Measurements from ENCODE around the gene CAMSAP2. TPM values are rescaled to one million over a fixed set of nuclear protein-coding genes. Genes with fewer than 3 reads are reported as not detected.
A peak's percentile ranks its signal among the peaks of the same experiment; 100 is the strongest.

The CAMSAP2 gene
- total RNA-seq, 4 donors from 2014 or later, result 8.2 to 12.5 (median 9.1) TPM

DNA sequence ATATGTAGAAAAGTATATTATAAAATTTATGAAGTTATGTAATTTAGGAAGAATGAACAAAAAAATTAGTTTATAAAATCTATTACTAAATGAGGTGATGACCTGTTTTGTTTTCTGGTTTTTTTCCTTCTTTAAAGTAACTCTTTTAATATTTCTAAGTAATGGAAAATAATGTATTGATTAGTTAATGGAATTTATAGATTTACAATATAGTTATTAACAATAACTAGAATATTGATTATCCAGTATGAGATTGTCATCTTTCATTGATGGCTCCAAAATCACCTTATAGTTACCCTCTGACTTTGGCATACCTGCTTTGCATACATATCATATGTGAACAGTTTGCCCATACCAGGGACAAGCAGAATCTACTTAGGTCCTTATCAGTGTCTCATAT is 23.4 kb downstream of the CAMSAP2 start:
- Histone ChIP-seq H3K9me3 (no peaks in the 10 kb centered on the region), H3K27me3 (no peaks in the 10 kb centered on the region), H3K4me3 (no peak overlapping the region), H3K4me1 (no peaks in the 10 kb centered on the region), H3K27ac (no peak overlapping the region), H3K36me3 (no peaks in the 10 kb centered on the region)
- DNase-seq, result no peak
- in situ Hi-C loops (cut with MboI; ENCODE audit: low pct_ligation_motif_present in 1 of 4, low pct_unique_long_range_greater_than_20kb in 1 of 4, low sequenced_read_pairs in 3 of 4), result no loop called here
- intact Hi-C loops (cut with DNase I; ENCODE audit: low total_unique reads), result no loop called here
- no peak for TF ChIP-seq POLR2A (IDR thresholded peaks at IDR 0.05)
- no peak for TF ChIP-seq EP300 (IDR thresholded peaks at IDR 0.05; ENCODE audit: low read depth)
- no peak for TF ChIP-seq POLR2AphosphoS5 (IDR thresholded peaks at IDR 0.05)
- TF ChIP-seq, protein P1, sequence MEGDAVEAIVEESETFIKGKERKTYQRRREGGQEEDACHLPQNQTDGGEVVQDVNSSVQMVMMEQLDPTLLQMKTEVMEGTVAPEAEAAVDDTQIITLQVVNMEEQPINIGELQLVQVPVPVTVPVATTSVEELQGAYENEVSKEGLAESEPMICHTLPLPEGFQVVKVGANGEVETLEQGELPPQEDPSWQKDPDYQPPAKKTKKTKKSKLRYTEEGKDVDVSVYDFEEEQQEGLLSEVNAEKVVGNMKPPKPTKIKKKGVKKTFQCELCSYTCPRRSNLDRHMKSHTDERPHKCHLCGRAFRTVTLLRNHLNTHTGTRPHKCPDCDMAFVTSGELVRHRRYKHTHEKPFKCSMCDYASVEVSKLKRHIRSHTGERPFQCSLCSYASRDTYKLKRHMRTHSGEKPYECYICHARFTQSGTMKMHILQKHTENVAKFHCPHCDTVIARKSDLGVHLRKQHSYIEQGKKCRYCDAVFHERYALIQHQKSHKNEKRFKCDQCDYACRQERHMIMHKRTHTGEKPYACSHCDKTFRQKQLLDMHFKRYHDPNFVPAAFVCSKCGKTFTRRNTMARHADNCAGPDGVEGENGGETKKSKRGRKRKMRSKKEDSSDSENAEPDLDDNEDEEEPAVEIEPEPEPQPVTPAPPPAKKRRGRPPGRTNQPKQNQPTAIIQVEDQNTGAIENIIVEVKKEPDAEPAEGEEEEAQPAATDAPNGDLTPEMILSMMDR (IDR thresholded peaks at IDR 0.05), result no peak

DNA sequence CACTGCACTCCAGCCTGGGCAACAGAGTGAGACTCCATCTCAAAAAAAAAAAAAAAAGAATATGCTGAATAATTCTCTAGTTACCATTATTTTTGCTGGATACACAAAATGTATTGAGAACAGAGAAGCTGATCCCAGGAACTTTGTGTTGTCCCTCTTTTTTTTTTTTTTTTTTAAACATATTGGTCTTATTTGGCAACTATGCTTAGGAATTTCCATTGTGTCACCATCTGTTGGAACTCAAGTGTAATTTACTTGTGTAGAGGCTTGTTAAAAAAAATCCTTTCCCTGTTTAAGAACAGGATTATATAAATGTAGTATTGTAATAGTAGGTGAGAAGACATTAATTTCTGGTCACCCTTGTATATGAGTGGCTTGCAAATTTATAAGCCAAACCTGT is 28.6 kb downstream of the CAMSAP2 start:
- TF ChIP-seq POLR2AphosphoS5 (IDR thresholded peaks at IDR 0.05) (no peak), EP300 (IDR thresholded peaks at IDR 0.05; ENCODE audit: low read depth) (no peak), POLR2A (IDR thresholded peaks at IDR 0.05) (no peak)
- TF ChIP-seq, protein P1 (IDR thresholded peaks at IDR 0.05), result no peak
- no peak overlapping the region for H3K27ac ChIP-seq
- H3K4me3 ChIP-seq, result no peak overlapping the region
- no peak for DNase-seq
- H3K4me1 ChIP-seq, result no peaks in the 10 kb centered on the region
- intact Hi-C loops (cut with DNase I; ENCODE audit: low total_unique reads) (no loop called here), in situ Hi-C loops (cut with MboI; ENCODE audit: low pct_ligation_motif_present in 1 of 4, low pct_unique_long_range_greater_than_20kb in 1 of 4, low sequenced_read_pairs in 3 of 4) (no loop called here)
- H3K27me3 ChIP-seq, result no peaks in the 10 kb centered on the region
- no peaks in the 10 kb centered on the region for H3K36me3 ChIP-seq
- H3K9me3 ChIP-seq, result no peaks in the 10 kb centered on the region

DNA sequence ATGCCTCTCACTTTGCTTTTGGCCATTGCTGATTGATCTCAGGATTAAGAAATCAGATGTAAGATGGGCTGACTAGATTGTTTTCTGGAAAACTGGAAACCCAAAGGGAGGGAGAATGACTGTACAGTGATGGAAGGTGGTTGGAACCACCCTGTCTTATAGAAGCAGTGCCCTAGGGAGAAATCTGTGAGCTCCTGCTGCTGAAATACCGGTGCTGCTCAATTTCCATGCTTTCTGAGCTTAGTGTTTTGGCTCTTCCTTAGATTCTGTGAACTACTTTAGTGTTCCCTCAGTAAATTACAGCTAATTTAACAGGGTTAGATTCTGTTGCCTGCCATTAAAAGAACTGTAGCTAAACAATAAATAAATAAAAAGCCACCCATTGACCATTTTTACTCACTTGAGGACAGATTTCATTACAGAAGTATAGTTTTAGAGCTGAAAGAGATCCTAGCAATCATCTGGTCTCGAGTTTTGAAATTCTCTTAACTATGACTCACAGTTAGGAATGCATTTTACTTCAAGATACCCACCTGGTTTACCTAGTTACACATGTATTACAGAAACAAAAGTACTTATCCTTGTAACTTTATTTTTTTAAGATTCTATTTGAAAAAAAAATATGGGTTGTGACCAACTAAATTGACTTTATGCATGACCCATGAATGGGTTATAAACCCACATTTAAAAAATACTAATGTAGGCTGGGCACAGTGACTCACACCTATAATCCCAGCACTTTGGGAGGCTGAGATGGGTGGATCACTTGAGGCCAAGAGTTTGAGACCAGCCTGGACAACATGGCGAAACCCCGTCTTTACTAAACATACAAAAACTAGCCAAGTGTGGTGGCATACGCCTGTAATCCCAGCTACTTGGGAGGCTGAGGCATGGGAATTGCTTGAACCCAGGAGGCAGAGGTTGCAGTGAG is 33.2 kb downstream of the CAMSAP2 start:
- H3K36me3 ChIP-seq, result no peaks in the 10 kb centered on the region
- H3K27me3 ChIP-seq, result no peaks in the 10 kb centered on the region
- H3K9me3 ChIP-seq, result no peaks in the 10 kb centered on the region
- H3K4me1 ChIP-seq, result peaks cover 0 to 27% (median 7%) of the 10 kb centered on the region in 4 donors
- TF ChIP-seq POLR2AphosphoS5 (IDR thresholded peaks at IDR 0.05) (no peak), EP300 (IDR thresholded peaks at IDR 0.05; ENCODE audit: low read depth) (no peak), POLR2A (IDR thresholded peaks at IDR 0.05) (no peak)
- TF ChIP-seq, protein P1 (IDR thresholded peaks at IDR 0.05), result no peak
- no peak overlapping the region for H3K4me3 ChIP-seq
- in situ Hi-C loops (cut with MboI; ENCODE audit: low pct_ligation_motif_present in 1 of 4, low pct_unique_long_range_greater_than_20kb in 1 of 4, low sequenced_read_pairs in 3 of 4), result no loop called here
- no peak for DNase-seq
- no peak overlapping the region for H3K27ac ChIP-seq
- intact Hi-C loops (cut with DNase I; ENCODE audit: low total_unique reads), result no loop called here
- WGBS, 2 donors (ENCODE audit: low coverage in 1 of 2), result 88 to 96% methylated on average over 5 of the region's 5 CpGs

DNA sequence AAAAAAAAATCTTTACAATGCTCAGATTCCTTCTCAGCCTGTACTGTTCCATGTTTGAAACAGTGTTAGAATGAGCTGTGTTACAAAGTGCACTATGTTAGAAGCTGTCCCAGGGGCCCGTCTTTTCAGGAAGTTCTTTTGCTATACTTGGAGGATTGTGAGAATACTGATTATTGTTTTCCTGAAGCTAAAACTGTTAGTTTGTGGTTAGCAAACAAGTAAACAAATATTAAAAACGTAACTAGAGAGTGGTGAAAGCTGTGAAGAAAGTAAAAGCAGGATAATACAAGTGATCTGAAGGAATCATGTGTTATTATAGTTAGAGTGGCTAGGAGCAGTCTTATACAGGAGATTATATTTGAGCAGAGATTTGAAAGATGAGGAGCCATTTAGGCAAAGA is 35.6 kb downstream of the CAMSAP2 start:
- Histone ChIP-seq H3K36me3 (no peaks in the 10 kb centered on the region), H3K4me3 (no peak overlapping the region), H3K9me3 (no peaks in the 10 kb centered on the region), H3K27me3 (no peaks in the 10 kb centered on the region), H3K27ac (peak overlapping the region in 1 of 4 donors; percentile 6), H3K4me1 (peaks cover 0 to 30% (median 9%) of the 10 kb centered on the region in 4 donors)
- in situ Hi-C loops (cut with MboI; ENCODE audit: low pct_ligation_motif_present in 1 of 4, low pct_unique_long_range_greater_than_20kb in 1 of 4, low sequenced_read_pairs in 3 of 4) (no loop called here), intact Hi-C loops (cut with DNase I; ENCODE audit: low total_unique reads) (no loop called here)
- DNase-seq, result no peak
- 17 to 25% methylated on average over 2 of the region's 2 CpGs for WGBS, 2 donors (ENCODE audit: low coverage in 1 of 2)
- TF ChIP-seq EP300 (IDR thresholded peaks at IDR 0.05; ENCODE audit: low read depth), result no peak
- TF ChIP-seq POLR2A (IDR thresholded peaks at IDR 0.05), result no peak
- TF ChIP-seq, protein P1 (IDR thresholded peaks at IDR 0.05), result no peak
- no peak for TF ChIP-seq POLR2AphosphoS5 (IDR thresholded peaks at IDR 0.05)
